Posterior vena cava (tissue), 2 donors: ENCODE data around the gene ZNF594. TPM values are rescaled to one million over a fixed set of nuclear protein-coding genes. Genes with fewer than 3 reads are reported as not detected.
"Not testable (repeated sequence)": the region's sequence is repeated elsewhere in the genome, so short reads cannot be mapped to it uniquely, and the experiment has no call there.

Source experiments
- DNase-seq: peaks from one replicate; pipeline ENCODE4 v3.0.0-alpha.2; 2020; ENCODE audit warnings: low spot score
- intact Hi-C, 2 donors: fragments of 100-400 bp; cut with DNase I; formaldehyde crosslinking; loops; one replicate each; pipeline versions ENCODE4 v1.14.1 to v1.14.2; 2022 to 2023
- total RNA-seq, 2 donors: library from RNA; stranded (reverse); fragmentation: NEBNext Ultra II Directional; extraction: Animal tissue kit (Norgen Biotek cat#: 25700); gene quantifications; one replicate each; pipeline ENCODE4 v1.2.1, GENCODE V29; 2021
- donor health status: DM: yes; HTN: yes; CAD: no.
- donor health status: DM: yes; HTN: yes; CAD: no.

Gene ZNF594
- total RNA-seq, 2 donors from 2014 or later: 5.7 to 6.8 TPM

- no peak for DNase-seq
- intact Hi-C loops: no loop called here
These were observed 52.3 kb downstream of the ZNF594 start for GRCh38 chr17:5139458-5139732.

DNA sequence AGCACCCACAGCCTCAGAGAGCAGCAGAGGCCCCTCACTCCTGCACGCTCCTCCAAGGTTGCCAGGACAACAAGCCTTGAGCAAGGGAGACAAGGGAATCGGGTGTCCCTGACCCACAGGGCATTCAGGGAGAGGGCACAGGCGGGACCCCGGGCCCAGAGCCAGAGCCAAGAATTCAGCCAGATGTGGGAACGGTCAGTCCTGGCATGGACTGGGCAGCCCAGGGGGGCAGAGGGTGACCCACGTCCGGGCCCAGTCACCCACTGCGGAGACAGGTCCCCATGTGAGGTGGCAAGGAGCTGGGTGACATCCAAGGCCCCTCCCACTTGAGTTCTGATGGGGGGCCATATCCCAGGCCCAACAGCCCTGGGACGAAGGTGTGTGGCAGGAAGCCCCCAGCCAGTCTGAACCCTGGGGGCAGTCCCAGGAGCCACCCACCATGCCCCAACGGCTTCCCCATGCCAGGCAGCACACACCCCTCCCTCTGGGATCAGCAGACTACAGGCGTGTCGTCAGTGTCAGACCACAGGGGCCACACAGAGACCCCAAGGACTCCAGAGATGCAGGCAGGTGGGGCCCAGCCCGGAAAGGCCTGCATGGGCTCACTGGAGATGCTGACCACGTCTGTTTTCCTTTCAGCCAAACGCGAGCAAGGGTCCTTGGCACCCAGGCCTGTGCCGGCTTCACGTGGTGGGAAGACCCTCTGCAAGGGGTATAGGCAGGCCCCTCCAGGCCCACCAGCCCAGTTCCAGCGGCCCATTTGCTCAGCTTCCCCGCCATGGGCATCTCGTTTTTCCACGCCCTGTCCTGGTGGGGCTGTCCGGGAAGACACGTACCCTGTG is 52.8 kb downstream of the ZNF594 start:
- peak; percentile 63 for DNase-seq
- intact Hi-C loops: no loop called here

GRCh38 chr17:5138198-5138544 is 53.5 kb downstream of the ZNF594 start:
- intact Hi-C loops: not testable (repeated sequence)
- DNase-seq: peak; percentile 58

- intact Hi-C loops: not testable (repeated sequence)
- DNase-seq: peak; percentile 60
These were observed 54.0 kb downstream of the ZNF594 start for GRCh38 chr17:5137511-5138197.

GRCh38 chr17:5136580-5137412 is 54.9 kb downstream of the ZNF594 start:
- intact Hi-C loops: not testable (repeated sequence)
- peak; percentile 73 for DNase-seq

DNA sequence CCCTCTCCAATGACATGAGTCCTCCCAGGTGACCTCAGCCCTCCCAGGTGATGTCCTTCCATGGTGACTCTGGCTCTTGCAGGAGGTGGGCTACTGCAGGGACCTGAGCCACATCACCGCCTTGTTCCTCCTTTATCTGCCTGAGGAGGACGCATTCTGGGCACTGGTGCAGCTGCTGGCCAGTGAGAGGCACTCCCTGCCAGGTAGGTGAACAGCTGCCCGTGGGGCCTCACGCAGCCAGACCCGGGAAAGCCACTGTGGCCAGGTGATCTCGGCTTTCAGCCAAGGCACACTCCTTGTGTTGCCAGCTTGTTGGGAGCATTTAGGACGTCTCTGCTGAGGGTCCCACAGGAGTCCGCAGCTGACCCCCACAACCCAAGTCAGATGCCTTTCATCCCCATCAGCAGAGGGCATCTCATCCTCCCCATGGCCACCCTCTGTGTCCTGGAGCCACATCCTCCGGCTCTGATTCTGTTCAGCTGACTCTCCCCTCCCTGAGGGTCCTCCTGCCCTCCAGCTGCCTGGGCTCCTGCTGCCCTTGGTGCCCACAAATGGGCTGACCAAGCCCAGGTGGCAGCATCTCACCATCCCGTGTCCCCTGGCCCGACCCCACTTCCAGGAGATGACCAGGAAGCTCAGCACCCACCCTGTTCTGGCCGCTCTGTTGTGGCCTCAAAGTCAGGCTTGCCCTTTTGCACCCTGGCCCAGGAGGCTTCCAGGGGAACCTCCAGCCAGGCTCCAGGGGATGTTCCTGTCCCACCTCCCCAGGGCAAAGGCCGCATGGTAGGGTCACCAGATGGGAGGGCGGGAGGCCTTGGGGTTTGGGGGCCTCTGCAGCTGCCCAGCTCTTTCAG is 55.7 kb downstream of the ZNF594 start:
- intact Hi-C loops: no loop called here
- DNase-seq: peak; percentile 70

DNA sequence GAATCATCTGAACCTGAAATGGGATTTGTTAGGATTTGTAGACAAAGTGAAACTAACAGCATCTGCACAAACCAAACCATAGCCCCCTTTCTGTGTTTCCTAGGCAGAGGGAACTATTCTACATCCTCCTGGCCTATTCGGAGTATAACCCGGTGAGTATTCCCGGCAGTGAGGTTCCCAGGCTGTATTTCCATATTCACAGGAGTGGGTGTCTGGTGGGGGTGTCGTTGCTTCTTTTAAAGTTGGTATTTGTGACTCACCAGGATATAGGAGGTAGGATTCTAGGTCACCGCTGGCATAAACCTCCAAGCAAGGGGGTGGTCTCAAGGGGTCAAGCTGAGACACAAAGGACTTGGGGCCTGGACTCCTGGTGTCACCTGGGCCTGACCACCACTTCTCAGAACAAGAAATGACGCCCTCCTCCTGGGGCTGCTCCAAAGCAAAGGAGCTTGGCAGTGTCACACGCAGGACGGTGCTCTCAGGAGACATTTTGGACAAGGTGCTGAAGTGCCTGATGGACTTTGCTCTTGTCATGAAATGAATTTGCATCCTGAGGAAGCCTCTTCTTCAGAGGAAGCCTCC is 56.4 kb downstream of the ZNF594 start:
- intact Hi-C loops: not testable (repeated sequence)

DNA sequence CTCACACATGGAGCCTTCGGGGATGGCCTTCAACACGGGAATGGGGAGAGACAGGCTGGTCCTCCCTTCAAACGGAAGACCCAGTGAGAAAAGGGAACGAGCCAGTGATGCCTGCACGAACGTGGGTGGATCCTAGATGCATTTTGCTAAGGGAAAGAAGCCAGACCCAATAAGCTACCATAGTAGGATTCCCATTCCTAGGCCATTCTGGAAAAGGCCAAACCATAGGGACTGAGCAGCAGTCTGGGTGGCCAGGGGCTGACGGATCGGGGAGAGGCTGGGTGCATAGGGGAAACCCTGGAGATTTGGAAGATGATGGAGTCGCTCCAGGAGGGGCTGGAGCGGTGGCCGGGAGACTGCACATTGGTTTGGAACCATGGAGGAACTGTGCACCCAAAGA is 57.1 kb downstream of the ZNF594 start:
- intact Hi-C loops: not testable (repeated sequence)
- peak; percentile 36 for DNase-seq

More for the DNA sequence above, 56.4 kb downstream of the ZNF594 start:
- DNase-seq: peak; percentile 40

GRCh38 chr17:5133961-5134360 is 57.7 kb downstream of the ZNF594 start:
- peak; percentile 64 for DNase-seq
- intact Hi-C loops: not testable (repeated sequence)

GRCh38 chr17:5133311-5133710 is 58.4 kb downstream of the ZNF594 start:
- intact Hi-C loops: no loop called here
- DNase-seq: peak; percentile 62

- peak; percentile 51 for DNase-seq
- intact Hi-C loops: not testable (repeated sequence)
These were observed 59.0 kb downstream of the ZNF594 start for GRCh38 chr17:5132503-5133225.

DNA sequence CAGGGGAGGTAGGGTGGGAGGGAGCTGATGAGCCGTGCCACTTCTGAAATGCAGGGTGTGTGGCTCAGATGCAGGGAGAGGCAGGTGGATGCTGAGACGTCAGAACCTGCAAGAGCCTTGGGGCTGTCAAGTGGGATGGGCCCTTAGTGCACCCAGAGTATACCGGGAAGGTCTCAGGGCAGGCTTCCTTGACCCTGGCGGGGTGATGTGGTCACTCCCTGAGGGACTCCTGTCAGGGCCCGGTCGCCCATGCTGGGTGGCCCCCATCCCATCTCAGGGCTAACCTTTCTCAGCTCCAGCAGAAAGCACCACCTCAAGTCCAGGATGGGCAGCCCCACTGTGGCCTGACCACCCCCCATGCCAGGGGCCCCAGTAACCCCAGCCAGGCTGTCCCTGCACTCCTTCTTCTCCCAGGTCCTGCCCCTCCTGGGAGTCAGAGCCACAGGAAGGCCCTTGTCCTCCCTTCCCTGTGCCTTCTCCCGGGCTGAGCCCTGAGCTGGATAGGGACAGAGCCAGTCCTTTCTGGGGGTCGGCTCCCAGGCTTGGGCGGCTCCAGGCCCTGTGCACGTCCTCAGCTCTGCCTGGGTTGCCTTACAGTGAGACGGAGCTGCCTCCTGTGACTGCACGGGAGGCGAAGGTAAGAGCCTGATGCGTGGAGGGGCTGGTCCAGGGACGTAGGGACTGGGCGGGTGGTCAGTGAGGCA is 59.7 kb downstream of the ZNF594 start:
- peak; percentile 66 for DNase-seq
- intact Hi-C loops: not testable (repeated sequence)

DNA sequence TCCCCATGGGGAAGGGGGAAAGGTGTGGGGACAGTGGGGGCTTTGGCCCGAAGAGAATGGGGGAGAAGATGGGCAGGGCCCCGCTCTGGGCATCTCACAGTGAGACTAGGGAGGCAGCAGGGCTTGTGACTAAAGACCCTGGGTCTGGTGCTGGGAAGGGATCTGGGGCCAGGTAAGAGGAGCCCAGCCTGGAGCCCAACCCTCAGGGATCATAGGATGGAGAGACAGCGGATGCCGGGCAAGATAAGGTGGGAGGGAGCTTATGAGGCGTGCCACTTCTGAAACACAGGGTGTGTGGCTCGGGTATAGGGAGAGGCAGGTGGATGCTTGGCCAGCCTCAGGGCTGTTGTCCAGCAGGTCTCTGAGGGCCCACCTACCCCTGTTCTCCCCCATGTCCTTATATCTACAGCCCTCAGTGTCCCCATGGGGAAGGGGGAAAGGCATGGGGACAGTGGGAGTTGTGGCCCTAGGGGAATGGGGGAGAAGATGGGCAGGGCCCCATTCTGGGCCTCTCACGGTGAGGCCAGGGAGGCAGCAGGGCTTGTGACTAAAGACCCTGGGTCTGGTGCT is 60.4 kb downstream of the ZNF594 start:
- intact Hi-C loops: no loop called here
- DNase-seq: no peak

DNA sequence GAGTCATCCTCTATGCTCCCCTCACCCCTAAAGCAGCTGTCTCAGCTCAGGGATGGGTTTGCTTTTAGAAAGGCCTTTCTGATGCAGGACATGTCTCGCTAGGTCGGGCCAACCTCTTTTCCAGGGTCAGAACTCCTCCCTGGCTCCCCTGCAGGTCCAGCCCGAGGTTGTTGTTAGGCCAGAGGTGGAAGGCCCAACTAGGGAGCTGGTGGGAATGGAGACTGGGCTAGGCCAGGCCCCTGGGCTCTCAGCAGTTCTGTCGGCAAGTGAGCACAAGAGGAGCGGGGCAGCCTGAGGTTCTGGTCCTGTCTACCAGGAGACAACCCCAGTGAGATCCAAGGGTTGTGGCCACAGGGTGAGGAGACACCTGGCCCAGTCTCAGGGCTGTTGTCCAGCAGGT is 61.0 kb downstream of the ZNF594 start:
- intact Hi-C loops: not testable (repeated sequence)
- DNase-seq: peak; percentile 79

- intact Hi-C loops, DNase-seq: not testable (repeated sequence)
These were observed 61.4 kb downstream of the ZNF594 start for GRCh38 chr17:5130261-5130660.

GRCh38 chr17:5129770-5130169 is 61.9 kb downstream of the ZNF594 start:
- intact Hi-C loops: not testable (repeated sequence)
- DNase-seq: peak; percentile 12
